HG03108 (cell line): ENCODE results near the gene SLIT1.

Experiments used
- ATAC-seq: cut with Tn5 transposase; IDR thresholded peaks from one replicate; pipeline ENCODE4 v1.9.1; 2021; ENCODE audit warnings: moderate library complexity; ENCODE audit not compliant: unreplicated experiment

The SLIT1 gene

GRCh38 chr10:96984541-96985131 lies 201.1 kb downstream of the SLIT1 start:
- ATAC-seq: peak; percentile 59

- no peak for ATAC-seq
Measured at GRCh38 chr10:96982149-96982930, 203.4 kb downstream of the SLIT1 start.

- ATAC-seq: peak; percentile 63
Measured at GRCh38 chr10:96978621-96979154, 207.1 kb downstream of the SLIT1 start.

GRCh38 chr10:96975136-96975535 lies 210.6 kb downstream of the SLIT1 start:
- ATAC-seq: no peak

GRCh38 chr10:96973809-96974747 lies 211.7 kb downstream of the SLIT1 start:
- no peak for ATAC-seq

- no peak for ATAC-seq
Measured at GRCh38 chr10:96972264-96972663, 213.5 kb downstream of the SLIT1 start.

GRCh38 chr10:96971324-96971723 lies 214.4 kb downstream of the SLIT1 start:
- no peak for ATAC-seq

GRCh38 chr10:96968682-96969423 lies 216.9 kb downstream of the SLIT1 start:
- no peak for ATAC-seq

- no peak for ATAC-seq
Measured at GRCh38 chr10:96967847-96968246, 217.9 kb downstream of the SLIT1 start.

- no peak for ATAC-seq
Measured at GRCh38 chr10:96964131-96964530, 221.6 kb downstream of the SLIT1 start.

- no peak for ATAC-seq
Measured at GRCh38 chr10:96960872-96961271, 224.9 kb downstream of the SLIT1 start.

- no peak for ATAC-seq
Measured at GRCh38 chr10:96959733-96960132, 226.0 kb downstream of the SLIT1 start.

- no peak for ATAC-seq
Measured at GRCh38 chr10:96958071-96958470, 227.7 kb downstream of the SLIT1 start.

- ATAC-seq: no peak
Measured at GRCh38 chr10:96955794-96956193, 230.0 kb downstream of the SLIT1 start.

GRCh38 chr10:96951954-96952353 lies 233.8 kb downstream of the SLIT1 start:
- no peak for ATAC-seq

GRCh38 chr10:96949039-96949683 lies 236.6 kb downstream of the SLIT1 start:
- no peak for ATAC-seq
